Measurements from ENCODE around the gene CAMK1D.

The CAMK1D gene

DNA sequence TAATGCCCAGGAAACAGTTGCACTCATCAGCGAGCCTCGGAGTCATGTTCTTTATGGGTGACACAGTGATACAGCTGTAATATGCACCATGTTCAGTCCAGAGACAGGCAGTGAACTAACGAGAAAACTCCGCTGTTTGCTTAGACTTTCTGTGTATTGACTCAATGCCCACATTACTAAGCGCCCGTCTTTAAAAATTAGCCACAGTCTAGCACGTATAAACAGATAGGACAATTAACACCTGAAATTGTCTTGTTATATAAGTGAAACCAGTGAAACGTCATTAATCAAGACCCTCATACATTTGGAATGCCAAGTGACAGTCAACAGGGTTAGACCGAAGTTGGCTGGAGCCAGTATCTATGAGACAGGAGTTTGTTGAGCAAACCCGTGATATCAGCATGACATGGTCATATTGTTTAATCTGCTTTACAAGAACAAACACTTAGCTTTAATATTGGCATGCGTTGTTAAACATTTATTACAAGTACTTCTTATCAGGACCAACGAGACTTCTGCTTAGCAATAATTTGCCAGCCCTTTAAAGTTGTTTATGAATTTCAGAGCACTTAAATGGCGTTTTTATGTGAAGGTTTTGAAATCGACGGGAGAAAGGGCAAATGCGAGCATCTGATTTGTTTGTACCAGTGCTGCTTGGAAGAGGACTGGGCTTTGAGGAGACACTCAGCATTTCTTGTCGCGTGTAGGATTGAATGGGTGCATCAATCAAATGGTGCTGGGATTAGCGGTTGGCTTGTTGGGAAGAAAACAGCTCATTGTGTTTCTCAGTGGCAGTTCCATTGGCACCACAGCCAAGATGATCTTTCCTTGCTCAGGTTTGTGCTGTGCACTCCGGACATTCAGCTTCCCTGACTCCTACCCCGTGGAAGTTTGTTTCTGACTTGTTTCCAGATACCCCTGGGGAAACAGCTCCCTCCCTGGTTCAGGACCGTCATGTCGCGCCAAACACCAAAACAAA, 56.3 kb downstream of the CAMK1D start:
- DNase-seq, result no peak

DNA sequence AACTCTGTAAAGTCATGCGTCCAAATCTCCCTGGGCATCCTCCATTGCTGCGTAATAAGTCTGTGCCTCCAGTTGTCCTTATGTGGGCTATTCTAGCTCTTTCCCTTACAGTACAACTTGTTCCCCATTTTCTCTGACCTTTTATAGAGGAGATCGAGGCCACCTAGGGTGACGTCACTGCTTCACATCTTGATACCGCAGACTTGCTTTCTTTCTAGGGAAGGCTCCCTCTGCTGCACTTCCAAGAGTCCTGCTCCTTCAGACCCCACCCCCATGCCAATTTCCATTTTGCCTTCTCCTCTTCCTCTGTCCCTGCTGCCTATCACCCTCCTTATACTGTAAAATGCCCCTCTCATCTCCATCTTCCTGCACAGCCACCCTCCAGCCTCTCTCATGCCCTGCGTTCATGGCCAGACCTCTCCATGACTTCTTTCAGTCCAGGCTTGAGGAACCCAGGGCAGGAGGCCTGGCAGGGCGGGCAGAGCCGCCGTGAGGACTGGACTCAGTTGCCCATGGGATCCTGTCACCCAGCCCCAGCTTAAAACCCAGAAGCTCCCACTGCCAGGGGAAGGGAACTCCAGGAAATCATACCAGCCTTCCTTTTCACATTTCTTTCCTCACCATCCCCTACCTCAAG, 57.5 kb downstream of the CAMK1D start:
- DNase-seq, result no peak

DNA sequence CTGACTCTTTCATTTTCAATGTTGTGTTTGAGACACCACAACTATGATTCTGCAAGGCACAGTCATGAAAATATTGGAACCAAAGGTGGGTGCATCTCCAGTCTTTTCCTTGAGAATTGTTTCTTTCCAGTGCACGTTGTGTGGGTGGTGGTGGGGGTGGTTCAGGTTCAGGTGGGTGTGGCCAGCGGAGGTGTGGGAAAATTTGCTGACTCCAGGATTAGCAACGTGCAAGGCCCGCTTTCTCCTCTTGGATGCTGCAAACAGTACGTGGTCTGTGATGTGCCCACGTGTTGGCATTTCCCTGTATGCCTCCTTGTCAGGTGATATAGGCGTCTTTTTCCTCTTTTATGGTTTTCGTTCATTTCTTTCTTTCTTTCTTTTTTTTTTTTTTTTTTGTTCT, 59.1 kb downstream of the CAMK1D start:
- no peak for DNase-seq

DNA sequence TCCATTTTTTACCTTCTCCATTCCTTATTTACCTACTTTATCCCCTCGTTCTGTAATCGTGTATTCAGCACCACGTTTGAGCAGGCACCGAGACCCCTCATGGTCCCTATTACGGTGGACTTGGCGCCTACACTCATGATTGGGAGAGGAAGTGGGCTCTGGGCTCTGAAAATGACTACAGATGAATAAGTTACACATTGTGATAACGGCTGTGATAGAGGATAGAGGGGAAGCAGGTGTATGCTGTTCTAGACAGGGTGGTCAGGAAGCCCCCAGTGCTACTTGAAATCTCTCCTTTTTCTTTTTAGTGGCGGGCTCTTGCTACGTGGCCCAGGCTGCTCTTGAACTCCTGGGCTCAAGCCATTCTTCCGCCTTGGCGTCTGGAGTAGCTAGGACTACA, 59.8 kb downstream of the CAMK1D start:
- DNase-seq, result no peak

DNA sequence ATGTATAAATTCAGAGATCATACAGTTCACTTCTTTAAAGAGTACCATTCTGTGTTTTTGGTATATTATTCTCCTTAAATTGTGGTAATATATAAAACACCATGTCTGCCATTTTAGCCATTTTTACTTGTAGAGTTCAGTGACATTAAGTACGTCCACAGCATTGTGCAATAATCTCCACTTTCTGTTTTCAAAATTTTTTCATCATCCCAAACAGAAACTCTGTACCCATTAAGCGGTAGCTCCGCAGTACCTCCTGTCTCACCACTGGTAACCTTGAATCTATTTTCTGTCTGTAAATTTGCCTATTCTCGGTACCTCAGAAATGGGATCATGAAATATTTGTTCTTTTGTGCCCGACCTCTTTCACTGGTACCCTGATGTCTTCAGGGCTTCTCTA, 60.3 kb downstream of the CAMK1D start:
- DNase-seq, result no peak

DNA sequence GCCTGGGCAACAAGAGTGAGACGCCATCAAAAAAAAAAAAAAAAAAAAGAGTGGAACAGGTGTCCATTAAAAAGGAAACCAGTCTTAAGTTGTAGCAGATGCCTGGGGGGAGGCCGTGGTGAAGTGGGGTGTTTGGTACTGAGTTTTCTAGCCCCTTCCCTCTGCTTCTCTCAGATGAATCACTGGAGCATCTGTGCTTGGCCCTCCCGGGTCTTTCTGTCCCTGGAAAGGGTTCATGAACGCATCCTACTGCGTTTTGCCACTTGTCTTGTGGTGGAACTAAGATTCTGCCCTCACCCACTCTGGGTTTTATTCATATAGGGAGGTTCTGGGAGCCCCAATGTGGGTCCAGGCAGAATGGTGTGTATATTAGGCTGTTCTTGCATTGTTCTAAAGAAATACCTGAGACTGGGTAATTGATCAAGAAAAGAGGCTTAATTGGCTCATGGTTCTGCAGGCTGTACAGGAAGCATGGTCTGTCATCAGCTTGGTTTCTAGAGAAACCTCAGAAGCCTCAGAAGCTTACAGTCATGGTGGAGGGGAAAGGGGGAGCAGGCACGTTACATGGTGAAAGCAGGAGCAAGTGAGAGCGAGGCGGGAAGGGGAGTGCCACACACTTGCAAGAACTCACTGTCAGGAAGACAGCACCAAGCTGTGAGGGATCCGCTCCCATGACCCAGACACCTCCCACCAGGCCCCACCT, 63.5 kb downstream of the CAMK1D start:
- DNase-seq, result no peak

DNA sequence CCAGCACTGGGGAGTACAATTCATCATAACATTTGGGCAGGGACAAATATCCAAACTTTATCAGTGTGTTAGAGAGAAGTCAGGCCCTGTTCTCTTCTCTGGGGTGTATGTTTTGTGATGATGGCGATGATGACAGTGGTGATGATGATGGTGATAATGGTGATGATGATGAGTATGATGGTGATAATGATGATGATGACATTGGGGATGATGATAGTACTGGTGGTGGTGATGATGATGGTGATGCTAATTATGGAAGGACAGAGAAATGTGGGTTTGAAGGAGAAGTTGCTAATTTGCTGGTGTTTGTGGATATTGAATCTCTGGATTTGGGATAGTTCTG, 64.0 kb downstream of the CAMK1D start:
- DNase-seq, result no peak

DNA sequence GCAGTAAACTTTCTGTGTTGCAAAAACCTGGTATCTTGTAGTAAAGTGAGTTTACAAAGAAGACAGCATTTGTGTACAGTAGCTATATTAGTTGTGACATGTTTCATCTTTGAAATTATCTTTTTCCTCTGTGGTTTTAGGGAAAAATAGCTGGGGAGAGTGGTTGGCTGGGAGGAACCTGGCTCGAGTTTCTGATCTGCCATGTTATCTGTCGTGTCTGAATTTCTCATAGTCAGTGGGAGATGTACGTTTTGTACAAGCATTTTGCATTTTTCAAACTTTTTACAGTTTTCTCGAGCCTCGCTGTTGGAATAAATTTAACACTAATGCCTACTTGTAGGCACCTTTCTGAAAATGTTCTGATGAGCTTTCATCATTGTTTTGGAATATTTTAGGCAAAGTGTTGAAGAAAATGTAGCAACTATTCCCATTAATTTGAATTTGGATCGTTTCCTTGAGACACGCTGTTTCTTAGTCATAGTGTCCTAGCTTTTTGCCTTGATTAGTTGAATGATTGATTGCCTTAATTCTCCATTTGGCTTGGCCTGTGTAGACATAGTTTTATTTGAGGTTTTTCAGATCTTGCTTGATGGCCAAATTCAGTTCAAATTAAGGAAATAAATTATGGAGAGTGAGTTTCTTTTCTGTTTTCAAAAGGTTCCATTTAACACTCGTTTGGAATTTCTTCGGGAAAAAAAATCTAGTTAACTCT, 65.1 kb downstream of the CAMK1D start:
- peak; percentile 35 for DNase-seq

DNA sequence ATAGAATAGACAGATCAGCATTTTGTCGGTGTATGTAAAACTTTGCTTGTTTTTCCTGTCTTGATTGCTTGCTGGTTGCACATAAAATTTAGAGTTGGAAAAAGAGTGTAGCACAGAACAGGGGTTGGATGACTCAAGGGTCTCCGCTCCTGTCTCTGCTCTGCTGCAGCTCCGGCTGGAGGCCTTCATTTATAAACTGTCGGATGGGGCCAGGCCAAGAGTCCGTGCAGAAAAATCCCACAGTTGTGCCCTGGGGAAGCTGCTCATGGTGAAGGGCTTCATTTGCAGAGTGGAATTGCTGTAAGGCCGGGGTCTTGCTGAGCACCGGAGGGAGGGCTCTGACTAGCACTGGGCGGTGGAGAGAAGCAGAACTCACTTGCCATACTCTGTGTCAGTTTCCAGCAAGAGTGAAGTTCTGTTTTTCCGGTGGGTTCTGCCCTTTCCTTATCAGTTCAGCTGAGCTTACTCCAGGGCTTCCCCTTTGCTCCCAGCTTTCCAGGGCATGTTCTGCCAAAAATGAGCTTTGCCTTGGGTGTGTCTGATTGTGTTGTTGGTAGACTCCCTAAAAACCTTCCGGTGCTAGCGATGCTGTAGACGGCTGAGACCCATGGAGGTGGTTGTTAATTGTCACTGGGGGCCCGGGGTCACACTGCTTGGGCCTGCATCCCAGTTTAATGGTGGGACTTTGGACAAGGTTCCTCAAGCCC, 67.2 kb downstream of the CAMK1D start:
- DNase-seq, result no peak

DNA sequence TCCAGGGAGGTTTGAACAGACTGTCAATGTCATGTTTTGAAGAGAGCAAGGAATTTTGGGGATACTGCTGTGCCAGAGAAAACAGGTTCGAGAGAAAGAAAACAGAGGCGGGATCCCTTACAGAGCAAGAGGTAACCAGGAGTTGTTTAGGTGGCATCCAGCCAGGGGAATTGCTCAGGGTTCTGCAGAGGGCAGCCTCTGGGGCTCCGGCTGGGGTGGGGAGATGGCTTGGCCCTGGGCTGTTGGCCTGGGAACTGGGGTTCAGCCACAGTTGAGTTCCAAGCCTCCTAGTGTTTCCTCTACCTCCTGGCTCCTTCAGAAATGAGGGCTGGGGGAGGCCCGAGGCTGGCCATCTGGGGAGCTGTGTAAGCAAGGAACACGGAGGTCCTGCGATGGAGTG, 68.0 kb downstream of the CAMK1D start:
- no peak for DNase-seq

DNA sequence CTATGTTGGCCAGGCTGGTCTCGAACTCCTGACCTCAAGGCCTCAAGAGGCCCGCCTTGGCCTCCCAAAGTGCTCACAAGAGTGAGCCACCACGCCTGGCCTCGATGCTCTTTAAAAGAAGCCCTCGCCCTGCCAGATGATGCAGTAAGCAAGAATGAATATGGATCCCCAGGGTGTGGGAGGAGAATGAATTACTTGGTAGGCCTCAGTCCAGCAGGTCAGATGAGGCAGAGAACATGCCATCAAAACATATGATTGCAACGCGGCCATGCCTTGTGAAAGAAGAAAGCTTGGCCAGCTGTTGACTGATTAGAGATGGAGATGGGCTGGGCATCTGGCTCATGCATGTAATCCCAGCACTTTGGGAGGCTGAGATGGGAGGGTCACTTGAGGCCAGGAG, 68.7 kb downstream of the CAMK1D start:
- peak; percentile 55 for DNase-seq

DNA sequence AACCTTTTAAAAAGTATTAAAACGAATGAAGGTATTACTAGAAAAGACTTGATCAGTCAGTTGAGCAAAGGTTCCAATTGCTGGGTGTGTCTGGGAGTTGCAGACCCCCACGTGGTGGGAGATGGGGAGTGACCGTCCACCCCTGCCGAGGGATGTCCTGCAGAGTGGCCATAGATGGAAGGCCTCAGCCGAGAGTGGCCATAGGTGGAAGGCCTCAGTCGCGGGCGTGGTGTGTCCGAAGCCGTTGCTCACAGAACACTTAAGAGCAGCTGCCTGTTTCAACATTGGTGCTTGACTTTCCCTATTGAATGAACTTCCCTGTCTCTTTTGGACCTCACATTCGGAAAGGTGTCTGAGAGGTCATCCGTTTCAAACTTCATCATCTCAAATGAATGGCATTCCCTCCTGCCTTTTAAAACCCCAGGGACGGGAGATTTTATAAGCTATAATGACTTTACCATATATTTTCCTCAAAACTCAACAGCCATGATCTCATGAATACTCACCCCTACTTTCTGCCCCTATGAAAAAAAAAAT, 69.4 kb downstream of the CAMK1D start:
- DNase-seq, result no peak

DNA sequence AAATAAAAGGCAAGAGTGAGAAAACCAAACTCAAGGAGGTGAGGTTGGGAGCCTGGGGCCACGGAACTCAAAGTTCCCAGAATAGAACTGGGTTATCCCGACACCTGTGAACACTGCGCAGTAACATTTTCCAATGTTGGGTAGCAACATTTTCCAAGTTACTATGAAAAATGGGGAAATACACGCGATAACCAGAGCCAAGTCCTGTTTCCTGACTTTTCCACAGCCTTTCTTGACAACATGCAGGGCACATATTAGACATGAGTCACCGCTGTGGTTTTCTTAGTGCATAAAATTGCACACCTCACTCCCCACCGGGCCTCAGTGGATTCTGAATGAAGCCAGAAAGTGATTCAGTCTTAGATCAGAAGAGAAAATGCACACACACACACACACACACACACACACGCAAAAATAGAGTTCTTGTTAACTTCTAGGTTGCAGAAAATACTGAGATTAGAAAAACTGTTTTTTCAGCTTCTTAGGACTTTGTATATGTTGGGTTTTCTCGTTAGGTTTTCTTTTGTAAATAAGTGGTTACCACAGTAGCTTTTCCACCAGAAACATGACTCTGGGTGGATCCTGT, 70.0 kb downstream of the CAMK1D start:
- DNase-seq, result peak; percentile 97

DNA sequence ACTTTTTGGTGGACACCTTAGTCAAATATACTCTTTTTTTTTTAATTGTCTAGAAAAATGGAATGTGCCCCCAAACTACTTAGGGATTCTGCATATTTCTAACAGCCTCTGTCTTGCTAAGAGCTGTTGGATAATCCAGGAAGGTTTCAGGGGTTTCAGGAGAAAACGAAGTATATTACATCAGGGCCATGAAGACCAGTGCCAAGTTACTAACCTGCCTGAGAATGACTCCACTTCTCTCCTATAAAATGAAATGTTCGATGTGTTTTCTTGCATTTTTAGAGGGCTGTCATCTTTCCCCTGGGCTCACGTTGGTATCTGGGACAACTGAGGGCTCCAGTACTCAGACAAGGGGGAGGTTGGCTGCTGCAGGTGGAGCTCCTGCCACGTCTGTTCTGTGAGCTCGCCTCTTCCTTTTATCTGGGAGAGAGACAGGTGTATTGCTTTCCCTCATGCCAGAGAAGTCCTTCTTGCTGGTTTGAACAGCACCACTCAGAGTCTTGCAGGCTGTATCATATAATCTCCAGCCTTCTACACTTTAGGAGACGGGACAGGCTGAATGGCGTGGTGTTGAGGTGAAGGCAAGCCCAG, 71.3 kb downstream of the CAMK1D start:
- no peak for DNase-seq

DNA sequence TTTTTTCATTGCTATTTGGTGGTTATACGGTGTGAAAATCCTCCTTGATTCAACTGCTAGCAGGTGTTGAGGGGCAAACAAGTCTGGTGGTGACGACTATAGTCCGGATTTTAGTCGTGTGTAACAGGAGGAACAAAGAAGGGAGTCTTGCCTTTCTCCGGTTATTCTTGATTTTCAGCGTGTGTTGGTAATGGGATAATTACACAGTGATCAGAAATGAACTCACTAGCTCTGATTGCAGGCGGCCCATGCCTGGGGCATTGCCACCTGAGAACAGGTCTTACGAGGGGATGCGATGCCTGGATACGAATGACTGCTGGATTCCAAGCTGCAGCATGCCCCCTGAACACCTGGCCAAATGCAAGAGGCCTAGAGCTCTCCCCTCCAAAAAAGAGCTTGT, 72.8 kb downstream of the CAMK1D start:
- DNase-seq, result no peak

DNA sequence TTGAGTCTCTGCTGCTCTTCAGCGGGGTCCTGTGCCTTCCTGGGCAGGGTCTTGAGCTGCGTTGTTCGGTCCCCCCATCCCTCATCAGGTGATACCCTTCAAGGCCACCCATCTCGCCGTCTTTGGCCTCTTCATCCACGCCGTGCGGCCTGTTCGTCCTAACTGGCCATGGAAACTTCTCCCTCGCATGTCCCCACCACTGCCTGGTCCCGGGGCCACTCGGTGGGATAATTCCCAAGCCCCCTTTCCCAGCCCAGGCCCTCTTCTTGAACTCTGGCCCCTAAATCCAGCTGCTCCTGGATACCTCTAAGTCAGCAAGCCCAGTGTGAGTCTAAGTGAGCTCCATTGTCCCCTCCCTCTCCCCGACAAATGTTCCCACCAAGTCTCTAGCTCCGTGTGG, 74.5 kb downstream of the CAMK1D start:
- DNase-seq, result no peak

DNA sequence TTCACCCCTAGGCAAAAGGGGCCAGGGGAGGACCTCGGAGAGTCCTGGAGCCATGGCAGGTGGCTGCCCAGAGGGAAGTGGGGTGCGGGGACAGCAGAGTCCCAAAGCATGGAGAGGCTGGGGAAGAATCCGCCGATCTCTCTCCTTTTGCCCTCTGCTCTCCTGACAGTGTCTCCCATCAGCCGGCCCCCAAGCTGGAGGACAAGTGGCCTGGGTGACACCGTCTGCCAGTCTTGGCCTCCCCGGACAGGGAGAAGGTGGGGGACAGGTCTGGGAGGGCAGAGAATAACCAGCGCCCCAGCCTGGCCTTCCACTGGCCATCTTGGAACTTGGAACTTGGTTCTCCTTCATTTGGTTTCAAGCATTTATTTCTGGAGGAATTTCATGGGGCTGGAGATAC, 77.9 kb downstream of the CAMK1D start:
- DNase-seq, result no peak

DNA sequence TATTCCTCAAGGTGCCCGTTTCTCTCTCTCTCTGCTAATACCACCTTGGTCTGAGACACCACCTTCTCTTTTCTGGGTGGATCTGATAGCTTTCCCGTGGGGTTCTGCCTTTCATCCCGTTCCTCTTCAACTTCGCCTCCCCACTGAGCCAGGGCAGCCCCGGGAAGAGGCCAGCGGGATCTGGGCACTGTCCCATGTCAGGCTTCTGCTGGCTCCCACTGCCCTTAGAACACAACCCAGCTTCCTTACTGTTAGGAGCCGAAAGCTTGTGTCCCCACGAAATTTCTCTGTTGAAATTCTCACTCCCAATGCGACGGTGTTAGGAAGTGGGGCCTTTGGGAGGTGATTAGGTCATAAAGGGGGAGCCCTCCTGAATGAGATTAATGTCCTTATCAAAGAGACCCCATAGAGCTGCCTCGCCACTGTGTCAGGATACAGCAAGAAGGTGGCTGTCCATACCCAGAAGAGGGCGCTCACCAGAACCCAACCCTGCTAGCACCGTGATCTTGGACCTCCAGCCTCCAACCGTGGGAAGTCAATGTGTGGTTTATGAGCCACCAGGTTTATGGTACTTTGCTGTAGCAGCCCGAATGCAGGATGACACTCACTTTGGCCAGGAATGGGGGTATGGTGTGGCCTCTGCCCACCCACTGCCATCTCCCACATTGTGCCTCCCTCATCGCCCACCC, 79.2 kb downstream of the CAMK1D start:
- DNase-seq, result no peak

DNA sequence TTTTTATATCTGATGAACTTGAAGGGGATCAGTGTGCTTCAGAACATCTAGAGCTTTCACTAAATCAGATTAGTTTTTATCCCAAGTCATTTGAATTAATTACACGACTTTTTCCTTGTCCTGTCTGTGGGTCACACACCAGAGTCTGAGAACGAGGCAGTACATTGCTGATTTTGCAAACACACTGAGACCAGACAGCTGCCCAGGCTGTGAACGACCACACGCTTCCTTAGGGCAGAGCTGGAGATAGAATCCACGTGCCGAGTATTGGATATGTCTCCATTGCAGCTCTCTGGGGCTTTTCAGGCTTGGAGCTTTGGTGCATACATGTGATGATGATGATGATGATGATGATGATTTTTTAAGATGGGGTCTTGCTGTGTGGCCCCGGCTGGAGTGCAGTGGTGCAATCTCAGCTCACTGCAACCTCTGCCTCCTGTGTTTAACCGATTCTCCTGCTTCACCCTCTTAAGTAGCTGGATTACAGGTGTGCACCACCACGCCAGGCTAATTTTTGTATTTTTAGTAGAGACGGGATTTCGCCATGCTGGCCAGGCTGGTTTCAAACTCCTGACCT, 81.1 kb downstream of the CAMK1D start:
- DNase-seq, result no peak
